Mucosa of gallbladder (tissue), 1 donor: Measurements from ENCODE around the gene PPP2R5C. TPM values are rescaled to one million over a fixed set of nuclear protein-coding genes. Genes with fewer than 3 reads are reported as not detected.
"Not testable (repeated sequence)": the region's sequence is repeated elsewhere in the genome, so short reads cannot be mapped to it uniquely, and the experiment has no call there.

Experiments
- DNase-seq: peaks from one replicate; pipeline ENCODE4 v3.0.0-alpha.2; 2020; ENCODE audit warnings: low spot score
- total RNA-seq: library from RNA; stranded (reverse); gene quantifications from one replicate; pipeline ENCODE4 v1.2.1, GENCODE V29; 2021
- donor health status: DM: no; HTN: no; CAD: no.

PPP2R5C gene
- total RNA-seq, 1 donor from 2014 or later: 134 TPM

DNA sequence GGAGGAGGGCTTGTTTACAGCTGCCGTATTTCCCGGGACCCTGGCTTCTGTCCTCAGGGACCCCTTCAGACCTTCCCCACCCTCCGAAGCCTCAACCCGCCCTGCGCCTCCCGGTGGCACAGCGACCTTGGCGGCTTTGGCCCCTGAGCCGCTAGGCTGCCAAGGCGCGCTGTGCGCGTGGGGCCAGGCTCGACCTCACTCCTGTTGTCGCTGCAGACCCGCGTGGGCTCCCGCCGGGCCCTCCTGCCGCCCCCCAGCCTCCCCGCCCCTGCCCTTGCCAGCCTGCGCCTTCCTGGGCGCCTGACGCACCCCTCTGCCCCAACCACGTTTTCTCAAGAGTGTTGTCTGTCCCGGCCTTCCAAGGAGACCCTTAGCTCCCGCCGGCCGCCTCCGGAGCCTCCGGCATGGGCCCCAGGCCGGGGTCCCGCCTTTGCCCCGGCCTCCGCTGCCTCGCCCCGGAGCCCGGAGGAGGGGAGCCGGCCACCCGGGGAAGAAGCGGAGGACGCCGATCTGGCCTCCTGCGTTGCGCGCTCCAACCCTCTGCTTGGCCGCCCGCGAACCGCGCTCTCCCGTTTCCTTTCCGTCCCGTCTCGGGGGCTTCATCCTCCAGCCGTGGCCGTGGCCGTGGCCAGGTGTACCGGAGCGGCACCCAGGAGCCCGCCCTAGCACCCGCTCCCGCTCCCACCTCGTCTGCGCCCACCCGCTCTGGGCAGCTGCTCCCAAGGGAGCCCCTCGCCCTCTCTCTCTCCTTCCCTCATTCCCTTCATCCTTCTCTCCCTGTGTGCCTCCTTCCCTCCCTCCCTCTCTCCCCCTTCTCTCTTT, 19.9 kb downstream of the PPP2R5C start:
- no peak for DNase-seq

DNA sequence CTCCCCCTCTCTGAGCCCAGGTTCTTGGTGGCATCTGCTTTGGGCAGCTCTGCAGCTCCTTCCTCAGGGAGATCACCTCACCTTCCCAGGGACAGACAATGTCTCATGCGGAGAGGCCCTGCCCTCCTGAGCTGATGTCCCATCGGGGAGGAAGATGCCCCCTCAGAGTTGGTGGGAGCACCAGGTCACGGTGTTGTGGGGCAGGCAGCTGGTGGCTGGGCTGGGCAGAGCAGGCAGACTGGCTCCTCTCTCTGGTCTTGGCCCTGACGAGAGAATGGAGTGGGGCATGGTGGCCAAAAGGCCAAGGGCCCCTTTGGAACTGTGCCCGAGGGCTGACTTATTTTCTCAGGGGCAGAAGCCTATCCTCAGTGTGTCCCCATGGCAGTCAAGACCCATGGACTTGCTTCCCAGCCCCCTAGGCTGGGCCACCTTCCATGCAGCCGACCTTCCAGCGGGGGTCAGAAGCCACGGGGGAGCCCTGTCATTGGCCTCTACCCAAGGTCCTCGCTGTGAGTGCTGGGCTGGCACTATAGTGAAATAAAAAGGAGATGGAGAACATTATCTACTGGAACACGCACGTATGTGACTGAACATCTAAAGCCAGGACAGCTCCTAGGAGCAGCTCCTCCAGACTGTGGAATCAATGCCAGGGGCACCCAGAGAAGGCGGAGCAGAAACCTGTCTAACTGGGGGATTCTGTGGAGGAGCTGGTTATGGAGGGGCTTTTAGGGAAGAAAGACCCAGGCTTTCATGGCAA, 21.9 kb downstream of the PPP2R5C start:
- no peak for DNase-seq

DNA sequence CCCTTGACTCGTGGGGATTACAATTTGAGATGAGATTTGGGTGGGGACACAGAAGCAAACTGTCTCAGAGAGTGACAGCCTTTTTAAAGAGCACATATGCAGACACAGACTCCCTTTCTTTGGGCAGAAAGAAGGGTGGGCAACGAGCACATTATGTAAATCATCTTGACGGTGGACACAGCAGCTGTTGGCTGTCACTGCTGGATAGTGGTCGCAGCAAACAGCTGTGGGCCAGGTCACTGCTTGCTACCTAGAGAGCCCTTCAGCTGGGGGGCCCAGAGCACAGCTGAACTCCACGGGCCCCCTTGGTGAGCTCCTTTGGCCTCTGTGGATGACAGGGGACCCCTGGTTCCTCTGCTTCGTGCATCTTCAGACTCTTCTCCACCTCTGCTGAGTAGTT, 23.1 kb downstream of the PPP2R5C start:
- no peak for DNase-seq

DNA sequence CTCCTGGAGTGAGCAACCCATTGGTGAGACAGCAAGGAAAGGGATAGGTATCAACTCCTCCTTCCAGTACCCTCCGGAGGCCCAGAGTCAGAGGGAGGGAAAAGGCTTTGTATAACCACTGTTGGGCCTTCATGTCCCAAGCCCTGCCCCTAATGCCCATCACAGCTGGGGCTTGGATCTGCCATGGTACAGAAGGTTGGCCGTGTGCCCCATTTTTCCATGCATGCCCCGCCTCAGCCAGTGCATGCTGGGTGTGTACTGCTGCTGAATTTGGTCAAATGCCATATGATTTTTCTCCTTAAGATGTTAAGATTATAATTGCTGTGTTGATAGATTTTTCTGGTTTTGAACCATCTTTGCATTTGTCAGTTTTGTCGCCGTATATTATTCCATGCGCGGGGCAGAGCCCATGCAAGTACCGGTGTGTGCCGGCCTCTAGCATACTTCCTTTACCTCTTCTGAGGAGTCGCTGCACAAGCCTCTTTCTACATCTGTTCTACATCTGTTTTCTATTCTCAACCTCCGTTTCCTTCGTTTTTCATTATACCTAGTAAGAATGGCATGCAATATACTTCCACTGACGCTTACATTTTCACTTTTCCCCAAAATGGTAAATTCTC, 26.6 kb downstream of the PPP2R5C start:
- no peak for DNase-seq

DNA sequence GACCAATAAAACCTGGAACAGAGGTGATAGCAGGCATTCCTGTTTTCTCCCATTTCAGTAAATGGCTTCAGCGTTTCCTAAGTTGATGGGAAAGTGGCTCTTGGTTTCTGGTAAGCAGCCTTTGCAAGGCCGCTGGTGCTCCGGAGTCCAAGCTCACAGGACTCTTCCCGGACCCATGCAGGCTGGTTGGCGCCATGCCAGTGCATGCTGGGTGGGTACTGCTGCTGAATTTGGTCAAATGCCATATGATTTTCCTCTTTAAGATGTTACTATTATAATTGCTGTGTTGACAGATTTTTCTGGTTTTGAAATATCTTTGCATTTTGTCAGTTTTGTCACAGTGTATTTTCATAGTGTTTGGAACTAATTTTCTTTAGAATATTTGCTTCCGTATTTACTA, 27.7 kb downstream of the PPP2R5C start:
- no peak for DNase-seq

DNA sequence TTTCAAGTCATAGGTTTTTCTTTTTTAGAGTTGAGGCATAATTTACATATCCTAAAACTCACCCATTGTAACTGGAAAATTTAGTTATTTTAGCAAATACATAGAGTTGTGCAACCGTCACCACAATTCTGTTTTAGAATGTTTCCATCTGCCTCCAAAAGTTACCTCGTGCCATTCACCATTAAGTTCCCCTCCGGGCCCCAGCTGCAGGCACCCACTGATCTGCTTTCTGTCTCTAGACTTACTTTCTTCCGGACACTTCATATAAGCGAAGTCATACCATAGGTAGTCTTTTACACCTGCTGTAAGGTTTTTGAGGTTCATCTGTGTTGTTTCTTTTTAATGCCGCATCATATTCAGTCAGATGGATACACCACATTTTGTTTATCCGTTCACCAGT, 28.7 kb downstream of the PPP2R5C start:
- no peak for DNase-seq

DNA sequence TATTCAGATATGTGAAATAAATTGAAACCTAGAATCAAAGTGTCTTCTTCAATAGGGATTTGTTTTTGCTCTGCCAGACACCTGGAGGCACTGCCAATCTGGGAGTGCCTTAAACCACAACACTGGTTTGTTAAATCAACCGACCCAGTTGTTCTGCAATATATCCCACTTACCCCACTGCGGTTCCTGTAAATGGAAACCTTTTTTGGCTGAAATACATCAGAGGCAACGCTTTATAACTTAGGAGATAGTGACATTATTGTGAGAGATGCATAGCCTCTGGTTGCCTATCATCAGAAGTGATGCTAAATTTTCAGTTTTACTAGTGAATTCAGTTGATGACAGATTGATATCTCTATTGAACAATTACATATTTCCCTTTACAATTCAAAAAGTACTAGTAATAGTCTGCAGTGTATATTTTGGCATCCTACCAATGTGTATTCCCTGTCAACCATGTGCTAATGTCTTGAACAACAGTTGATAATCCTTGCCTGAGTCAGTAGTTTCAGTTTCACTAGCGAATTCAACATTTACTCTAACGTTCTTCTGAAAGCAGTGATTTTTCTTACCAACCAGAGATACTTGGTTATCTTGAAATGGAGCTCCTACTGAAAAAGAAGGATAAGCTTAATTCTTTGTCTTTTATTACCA, 30.5 kb downstream of the PPP2R5C start:
- no peak for DNase-seq

DNA sequence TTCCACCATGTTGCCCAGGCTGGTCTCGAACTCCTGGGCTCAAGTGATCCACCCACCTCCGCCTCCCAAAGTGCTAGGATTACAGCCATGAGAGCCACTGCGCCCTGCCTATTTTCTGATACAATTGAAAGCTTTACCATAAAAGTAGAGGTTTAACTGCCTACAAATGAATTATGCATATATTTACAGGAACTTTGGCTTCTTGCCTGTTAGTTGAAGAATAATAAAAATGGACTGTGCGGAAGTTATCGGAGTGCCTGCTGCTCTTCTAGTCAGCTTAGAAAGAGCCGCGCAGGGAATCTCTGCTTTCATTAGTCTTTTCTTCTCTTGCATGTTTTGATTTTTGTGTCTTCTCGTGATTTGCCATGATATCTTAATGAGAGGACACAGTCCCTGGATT, 34.5 kb downstream of the PPP2R5C start:
- no peak for DNase-seq

DNA sequence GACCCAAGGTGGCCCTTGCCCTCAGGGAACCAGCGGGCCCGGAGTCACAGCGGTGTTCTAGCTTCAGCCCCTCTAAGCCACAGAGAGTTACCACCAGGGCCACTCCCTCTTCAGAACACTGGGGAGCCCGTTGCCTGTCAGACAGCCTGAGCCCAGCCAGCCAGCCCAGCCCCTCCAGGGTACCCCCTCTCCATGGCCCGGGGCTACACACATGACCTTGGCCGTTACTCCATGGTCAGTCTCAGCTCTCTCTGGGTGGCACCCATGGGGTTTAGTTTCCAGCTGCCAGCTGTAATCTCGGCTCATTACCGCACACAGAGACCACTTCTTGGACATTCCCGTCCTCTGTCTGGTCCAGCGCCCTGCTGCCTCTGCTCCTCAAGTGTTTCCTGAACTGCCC, 35.0 kb downstream of the PPP2R5C start:
- no peak for DNase-seq

DNA sequence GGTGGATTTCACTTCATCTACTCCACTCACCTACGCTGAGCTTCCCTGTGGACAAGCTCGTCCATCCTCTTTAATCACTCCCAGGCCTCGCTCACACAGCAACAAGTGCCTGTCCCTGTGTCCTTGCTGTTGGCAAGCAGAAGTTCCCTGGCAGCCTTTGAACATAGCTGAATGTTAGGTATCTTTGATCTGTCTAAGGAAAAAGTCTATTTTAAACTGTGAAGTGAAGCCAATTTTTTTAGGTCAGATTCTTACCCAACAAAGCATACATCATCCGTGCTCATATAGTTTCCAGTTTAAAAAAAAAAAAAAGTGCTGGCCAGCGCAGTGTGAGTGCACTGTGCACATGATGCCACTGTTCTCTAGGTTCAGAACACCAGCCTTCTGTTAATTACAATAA, 36.3 kb downstream of the PPP2R5C start:
- no peak for DNase-seq

DNA sequence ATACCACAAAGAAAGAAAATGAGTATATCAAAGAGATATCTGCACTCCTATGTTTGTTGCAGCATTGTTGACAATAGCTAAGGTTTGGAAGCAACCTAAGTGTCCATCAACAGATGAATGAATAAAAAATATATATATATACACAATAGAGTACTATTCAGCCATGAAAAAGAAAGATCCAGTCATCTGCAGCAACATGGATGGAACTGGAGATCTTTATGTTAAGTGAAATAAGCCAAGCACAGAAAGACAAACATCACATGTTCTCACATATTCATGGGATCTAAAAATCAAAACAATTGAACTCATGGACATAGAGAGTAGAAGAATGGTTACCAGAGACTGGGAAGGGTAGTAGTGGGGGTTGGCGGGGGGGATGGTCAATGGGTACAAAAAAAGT, 42.9 kb downstream of the PPP2R5C start:
- not testable (repeated sequence) for DNase-seq

DNA sequence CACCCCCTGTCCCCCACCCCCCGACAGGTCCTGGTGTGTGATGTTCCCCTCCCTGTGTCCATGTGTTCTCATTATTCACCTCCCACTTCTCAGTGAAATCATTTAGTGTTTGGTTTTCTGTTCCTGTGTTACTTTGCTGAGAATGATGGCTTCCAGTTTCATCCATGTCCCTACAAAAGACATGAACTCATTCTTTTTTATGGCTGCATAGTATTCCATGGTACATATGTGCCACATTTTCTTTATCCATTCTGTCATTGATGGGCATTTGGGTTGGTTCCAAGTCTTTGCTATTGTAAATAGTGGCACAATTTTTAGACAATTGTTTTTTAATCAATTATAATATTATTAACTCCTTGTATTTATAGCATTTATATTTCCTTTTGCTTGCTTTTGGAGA, 44.7 kb downstream of the PPP2R5C start:
- DNase-seq: not testable (repeated sequence)

DNA sequence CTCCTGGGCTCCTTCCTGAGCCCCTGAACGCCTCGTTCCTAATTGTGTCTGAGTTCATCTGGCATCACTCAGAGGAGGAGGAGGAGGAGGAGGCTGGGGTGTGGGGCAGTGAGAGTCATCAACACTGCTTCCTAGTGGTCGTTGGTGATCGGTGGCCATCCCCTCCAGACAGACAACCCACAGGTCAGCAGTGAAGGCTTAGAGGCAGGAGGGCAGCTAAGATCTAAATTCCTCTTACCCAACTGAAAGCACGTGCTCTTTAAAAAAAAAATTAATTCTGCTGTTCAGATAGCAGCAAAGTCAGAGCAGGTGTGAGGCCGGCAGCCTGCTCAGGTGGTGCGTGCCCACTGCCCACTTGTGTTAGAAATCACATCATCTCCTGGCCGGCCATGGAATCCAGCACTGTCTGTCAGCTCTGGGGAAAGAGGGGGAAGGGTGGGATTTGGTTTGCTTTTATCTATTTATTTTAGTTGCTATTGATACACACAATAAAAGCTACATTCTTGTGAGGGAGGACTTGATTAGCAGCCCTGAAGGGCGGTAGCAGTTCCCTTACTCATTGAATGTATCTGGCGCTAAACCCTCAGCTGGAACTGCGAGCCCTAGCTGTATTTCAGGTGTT, 46.6 kb downstream of the PPP2R5C start:
- no peak for DNase-seq

DNA sequence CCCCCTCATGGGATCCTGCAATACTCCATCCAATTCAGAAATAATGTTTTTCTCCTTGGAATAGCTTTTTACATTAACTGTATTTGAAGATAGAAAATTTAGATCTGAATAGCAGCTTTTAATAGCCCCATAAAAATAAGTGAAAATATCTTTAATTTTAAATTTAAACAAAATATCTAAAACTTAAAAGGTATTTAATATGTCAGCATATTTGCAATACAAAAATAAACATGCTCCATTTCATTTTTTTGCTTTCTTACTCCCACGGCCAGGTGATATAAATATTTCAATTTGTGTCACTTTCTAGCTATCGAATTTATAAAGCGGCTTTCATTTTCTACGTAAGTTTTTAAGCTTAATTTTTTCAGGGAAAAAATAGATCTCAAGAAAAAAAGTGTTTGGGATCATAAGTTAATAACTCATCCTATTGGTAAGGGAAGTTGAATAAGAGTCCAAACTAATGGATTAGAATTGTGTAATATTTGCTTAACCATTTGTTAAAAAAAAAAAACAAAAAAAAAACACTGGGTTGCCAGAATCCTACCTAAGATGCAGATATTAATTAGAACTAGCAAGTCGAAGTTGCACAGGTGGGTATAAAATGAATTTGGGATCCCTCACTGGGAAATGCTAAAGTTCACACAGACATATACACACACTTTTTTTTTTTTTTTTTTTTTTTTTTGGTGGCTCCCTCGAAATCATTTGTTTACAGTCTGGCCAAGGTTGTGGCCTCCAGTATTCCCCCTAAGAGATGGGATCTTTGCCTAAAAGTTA, 47.6 kb downstream of the PPP2R5C start:
- no peak for DNase-seq

DNA sequence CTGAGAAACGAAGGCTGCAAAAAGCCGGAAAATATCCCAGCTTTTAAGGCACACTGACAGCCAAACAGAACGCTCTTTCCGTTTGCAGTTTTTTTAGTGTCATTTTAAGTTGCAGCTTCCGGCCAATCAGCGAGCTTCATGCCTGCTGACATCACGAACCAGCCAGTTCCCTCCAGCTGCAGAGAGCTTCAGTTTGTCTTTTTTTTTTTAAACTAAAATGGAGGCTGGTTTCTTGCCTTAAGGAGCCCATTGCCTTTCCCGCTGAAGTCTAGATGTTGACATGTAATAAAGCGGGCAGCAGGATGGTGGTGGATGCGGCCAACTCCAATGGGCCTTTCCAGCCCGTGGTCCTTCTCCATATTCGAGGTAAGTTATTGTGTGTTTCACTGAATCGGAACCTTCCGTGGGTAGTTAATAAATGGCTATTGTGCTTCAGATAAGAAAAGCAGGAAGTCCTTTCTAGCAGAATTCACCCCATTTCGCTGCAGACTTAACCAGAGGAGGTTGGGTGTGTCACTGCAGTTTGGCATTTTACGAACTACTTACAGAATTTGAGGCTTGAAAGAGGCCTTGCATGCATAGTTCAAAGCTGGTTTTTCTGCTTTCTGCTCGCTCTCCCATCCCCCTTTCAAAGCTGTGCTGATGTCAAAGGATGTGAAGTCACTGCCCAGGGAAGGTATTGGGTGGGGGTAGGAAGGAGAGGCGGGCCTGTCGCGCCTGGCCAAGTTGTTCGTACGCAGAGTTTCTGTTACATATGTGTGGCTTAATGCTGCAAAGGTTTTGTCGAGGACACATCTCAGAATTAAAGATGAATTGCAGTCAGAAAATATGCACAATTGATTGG, 48.4 kb downstream of the PPP2R5C start:
- peak; percentile 93 for DNase-seq

DNA sequence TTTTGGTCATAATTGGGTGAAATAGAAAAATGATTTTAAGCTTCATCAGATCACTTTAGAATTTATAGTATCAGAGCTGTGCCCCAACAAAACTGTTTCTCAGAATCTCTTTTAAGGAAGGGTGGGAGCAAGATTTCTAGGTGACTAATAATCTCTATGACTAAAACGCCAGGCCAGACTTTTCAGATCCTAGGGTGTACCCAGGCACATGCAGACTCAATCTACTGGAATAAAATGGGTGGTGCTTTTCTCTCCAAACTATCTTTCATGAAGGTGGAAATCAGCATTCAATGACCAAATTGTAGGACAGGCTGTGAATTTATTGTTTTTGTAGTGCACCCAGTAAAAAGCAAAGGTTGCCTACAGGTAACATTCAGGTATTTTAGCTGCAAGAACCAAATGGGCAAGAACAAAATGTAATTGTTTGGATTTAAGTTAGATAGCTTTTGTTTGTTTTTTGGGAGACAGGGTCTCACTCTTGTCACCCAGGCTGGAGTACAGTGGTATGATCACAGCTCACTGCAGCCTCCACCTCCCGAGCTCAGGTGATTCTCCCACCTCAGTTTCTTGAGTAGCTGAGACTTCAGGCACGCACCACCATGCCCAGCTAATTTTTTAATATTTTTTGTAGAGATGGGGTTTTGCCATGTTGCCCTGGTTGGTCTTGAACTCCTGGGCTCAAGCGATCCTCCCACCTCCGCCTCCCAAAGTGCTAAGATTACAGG, 49.5 kb downstream of the PPP2R5C start:
- DNase-seq: no peak

DNA sequence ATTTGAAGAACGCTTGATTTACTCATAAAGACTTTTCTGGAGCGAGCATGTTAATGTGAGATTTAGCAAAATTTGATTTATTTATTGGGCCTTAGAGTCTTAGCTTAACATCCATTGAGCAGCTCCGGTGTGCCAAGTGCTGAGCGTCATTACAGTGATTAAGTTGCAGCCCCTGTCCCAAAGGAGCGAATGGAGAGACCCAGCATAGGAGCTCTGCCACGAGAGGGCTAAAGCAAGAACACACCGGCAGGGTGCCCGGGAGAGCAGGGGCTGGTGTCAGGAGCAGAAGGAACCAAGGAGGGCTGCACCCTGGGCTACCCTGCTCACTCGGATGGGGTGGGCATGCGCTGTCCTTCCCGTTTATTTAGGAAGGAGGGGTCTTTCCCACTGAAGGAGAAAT, 50.6 kb downstream of the PPP2R5C start:
- DNase-seq: no peak

DNA sequence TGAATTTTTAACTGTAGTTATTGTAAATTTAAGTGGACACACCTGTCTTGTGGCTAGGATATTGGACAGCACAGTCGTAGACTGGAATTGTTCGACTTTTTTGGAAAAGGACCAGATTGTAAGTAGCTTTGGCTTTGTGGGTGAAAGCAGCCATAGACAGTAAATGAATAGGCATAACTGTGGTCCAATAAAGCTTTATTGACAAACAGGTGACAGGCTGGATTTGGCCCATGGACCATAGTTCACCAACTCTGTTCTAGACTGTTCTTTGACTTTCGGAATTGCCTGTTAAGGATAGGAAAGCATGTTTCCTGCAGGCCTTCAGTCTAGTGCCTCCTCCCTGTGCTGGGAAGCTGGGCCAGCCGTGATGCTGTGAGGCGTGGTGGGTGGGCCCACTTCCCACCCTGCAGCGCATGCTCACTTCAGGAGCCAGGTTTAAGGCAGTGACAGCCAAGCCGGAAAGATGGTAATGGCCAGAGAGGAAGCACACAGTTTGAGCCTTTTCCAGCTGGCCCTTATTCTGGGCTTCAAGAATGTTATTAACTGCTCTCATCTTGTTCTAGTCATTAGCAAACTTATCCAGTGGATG, 51.8 kb downstream of the PPP2R5C start:
- no peak for DNase-seq

DNA sequence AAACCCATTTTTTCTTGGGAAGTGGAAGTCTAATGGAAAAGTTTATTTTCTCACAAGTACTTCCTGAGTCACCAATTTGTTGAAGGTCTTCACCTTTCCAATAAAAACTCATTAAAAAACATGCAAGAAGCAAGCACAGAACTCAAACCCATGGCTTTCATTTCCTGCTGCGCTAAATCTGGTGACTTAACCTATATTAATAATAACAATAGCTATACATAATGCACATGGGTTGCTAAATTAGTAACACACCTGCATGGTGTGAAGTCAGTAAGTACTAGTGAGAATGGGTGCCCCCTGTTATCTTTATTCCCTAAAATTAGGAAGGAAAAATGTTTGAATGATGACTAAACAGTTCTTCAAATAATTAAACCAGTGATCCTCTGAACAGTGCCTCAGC, 52.3 kb downstream of the PPP2R5C start:
- no peak for DNase-seq
